Right lobe of liver (tissue), 4 donors: ENCODE measurements around the gene PNCK.

Experiments
- CTCF ChIP-seq, 4 donors: fragments of 200-600 bp in 3 of 4; fragments of 450-650 bp in 1 of 4; IDR thresholded peaks; one replicate each; pipeline versions ENCODE4 v1.5.1 to v1.8.0; 2016 to 2022; ENCODE audit warnings: antibody characterized with exemption in 4 of 4, mild to moderate bottlenecking in 2 of 4
- POLR2A ChIP-seq: fragments of 450-650 bp; IDR thresholded peaks from one replicate; pipeline ENCODE4 v1.6.1; 2017; ENCODE audit warnings: antibody characterized with exemption, mild to moderate bottlenecking
- donor health status: DM: no; HTN: no; CAD: no.
- donor health status: DM: no; HTN: no; CAD: no.
- donor health status: DM: no; HTN: yes; CAD: no.

DNA sequence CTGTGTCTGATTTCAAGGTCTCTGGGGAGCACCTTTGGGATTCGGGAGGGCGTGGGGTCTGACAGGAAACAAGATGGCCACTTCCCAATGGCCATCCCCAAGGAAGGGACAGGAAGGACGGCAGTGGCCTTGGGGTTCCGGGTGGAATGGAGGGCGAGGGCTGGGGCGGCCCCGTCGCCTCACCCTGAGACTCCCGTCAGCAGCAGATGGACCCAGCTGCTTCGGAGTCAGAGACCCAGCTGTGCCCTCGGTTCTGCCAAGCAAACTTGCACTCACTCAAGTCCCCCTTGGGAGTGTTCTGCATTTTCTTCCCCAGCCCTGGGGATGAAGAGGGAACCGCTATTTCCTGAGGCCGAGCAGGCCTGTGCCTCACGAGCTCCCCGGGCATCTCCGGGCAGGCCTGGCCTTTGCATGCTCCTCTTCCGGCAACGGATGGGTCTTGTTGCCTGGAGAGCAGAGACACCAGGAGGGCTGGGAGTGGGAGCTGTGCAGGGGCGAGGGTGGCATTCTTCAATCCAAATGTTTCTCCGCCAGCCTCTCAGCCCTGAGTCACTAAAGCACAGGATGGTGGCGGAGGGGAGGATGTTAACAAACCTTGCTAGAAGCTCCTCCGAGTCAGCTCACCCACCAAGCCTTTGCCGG is 33.4 kb downstream of the PNCK start:
- TF ChIP-seq CTCF (IDR thresholded peaks at IDR 0.05), result no peak
- TF ChIP-seq POLR2A, result no peak
